Endothelial cell of umbilical vein (primary cell): ENCODE measurements around the gene TMEM119. TPM values are rescaled to one million over a fixed set of nuclear protein-coding genes. Genes with fewer than 3 reads are reported as not detected.

Source experiments
- BruUV-seq: library from RNA; stranded (reverse); fragments of 400-500 nt; replicated peaks from 2 replicates; lab custom pipeline; 2021; lab: Mats Ljungman, UMichigan
- CTCF ChIA-PET: fragments of 300-600, 350-600 bp; sonication (Branson Sonifier 250); formaldehyde crosslinking; loops from one replicate; lab custom pipeline; 2021; ENCODE audit warnings: antibody characterized with exemption, inconsistent platforms; lab: Charles Lee
- POLR2A ChIA-PET: fragments of 300-600, 350-600 bp; sonication (Branson Sonifier 250); formaldehyde crosslinking; loops from one replicate; lab custom pipeline; 2021; ENCODE audit warnings: antibody characterized with exemption, inconsistent platforms; lab: Charles Lee
- DNase-seq: peaks from one replicate; pipeline ENCODE4 v3.0.0-alpha.2; 2011; ENCODE audit warnings: low read depth, low spot score
- FAIRE-seq: peaks from 2 replicates; lab custom pipeline; 2011; peaks lifted over from hg19 to GRCh38; lab: Jason Lieb, UNC
- H2AFZ ChIP-seq: 2 replicates; pipeline ENCODE4 v1.6.0; 2012; ENCODE audit warnings: low read depth, low read length, control low read depth, inconsistent platforms
- H3K27ac ChIP-seq: 2 replicates; pipeline ENCODE4 v1.5.1; 2011; ENCODE audit warnings: low read depth, mild to moderate bottlenecking, control low read depth, low read length, moderate library complexity; ENCODE audit not compliant: insufficient read depth
- H3K27me3 ChIP-seq, 2 experiments: 2 replicates each; pipeline versions ENCODE4 v1.6.0 to v1.6.1; 2011; ENCODE audit warnings: low read length in 2 of 2, mixed read lengths in 1 of 2; ENCODE audit not compliant: control insufficient read depth in 2 of 2, insufficient read depth in 2 of 2
- H3K36me3 ChIP-seq, 2 experiments: 2 replicates in 1 of 2; 3 replicates in 1 of 2; pipeline ENCODE4 v1.5.1; 2011; ENCODE audit warnings: low read length in 2 of 2, mild to moderate bottlenecking in 1 of 2, moderate library complexity in 1 of 2; ENCODE audit not compliant: control insufficient read depth in 2 of 2, insufficient read depth in 2 of 2; ENCODE audit errors: extremely low read depth in 1 of 2
- H3K4me1 ChIP-seq: 3 replicates; pipeline ENCODE4 v1.5.1; 2011; ENCODE audit warnings: mild to moderate bottlenecking, low read length; ENCODE audit not compliant: control insufficient read depth, insufficient read depth; ENCODE audit errors: extremely low read depth
- H3K4me2 ChIP-seq: 2 replicates; pipeline ENCODE4 v1.6.1; 2011; ENCODE audit warnings: low read length, control low read depth, mixed read lengths; ENCODE audit not compliant: insufficient read depth
- H3K4me3 ChIP-seq, 3 experiments: fragments of 200-600 bp in 1 of 3; sonication (generic), shearing (Covaris generic) in 1 of 3; replicated peaks in 1 of 3; 2 replicates each; pipeline ENCODE4 v1.5.1; 2011 to 2016; ENCODE audit warnings: control low read depth in 3 of 3, low read length in 3 of 3, mild to moderate bottlenecking in 2 of 3, inconsistent platforms in 1 of 3, low read depth in 1 of 3, moderate library complexity in 1 of 3; ENCODE audit not compliant: insufficient read depth in 1 of 3
- H3K79me2 ChIP-seq: 2 replicates; pipeline ENCODE4 v1.6.0; 2012; ENCODE audit warnings: low read length, inconsistent platforms; ENCODE audit not compliant: control insufficient read depth, insufficient read depth
- H3K9ac ChIP-seq: replicated peaks from 2 replicates; pipeline ENCODE3; 2011; ENCODE audit warnings: low read length, control low read depth; ENCODE audit not compliant: insufficient read depth; ENCODE audit errors: extremely low read depth
- H3K9me1 ChIP-seq: replicated peaks from 3 replicates; pipeline ENCODE4 v1.6.0; 2011; ENCODE audit warnings: mild to moderate bottlenecking, low read length; ENCODE audit not compliant: control insufficient read depth, insufficient read depth; ENCODE audit errors: extremely low read depth
- H3K9me3 ChIP-seq: replicated peaks from 2 replicates; pipeline ENCODE4 v1.5.1; 2012; ENCODE audit warnings: low read length, inconsistent platforms; ENCODE audit not compliant: control insufficient read depth, insufficient read depth
- H4K20me1 ChIP-seq: replicated peaks from 2 replicates; pipeline ENCODE3; 2011; ENCODE audit warnings: mild to moderate bottlenecking, low read length; ENCODE audit not compliant: control insufficient read depth, insufficient read depth; ENCODE audit errors: extremely low read depth
- EZH2 ChIP-seq: IDR thresholded peaks from 2 replicates; pipeline ENCODE4 v1.6.1; 2012; ENCODE audit warnings: borderline replicate concordance, low read depth, mild to moderate bottlenecking, moderate library complexity, low read length, inconsistent platforms; ENCODE audit not compliant: severe bottlenecking
- FOS ChIP-seq: IDR thresholded peaks from 2 replicates; pipeline ENCODE4 v1.6.1; 2011; ENCODE audit warnings: mild to moderate bottlenecking, low read length, moderate library complexity, borderline replicate concordance; ENCODE audit not compliant: insufficient read depth
- GATA2 ChIP-seq: IDR thresholded peaks from 2 replicates; pipeline ENCODE4 v1.7.0; 2011; ENCODE audit warnings: low read depth, mild to moderate bottlenecking, moderate library complexity, mixed read lengths, low read length; ENCODE audit not compliant: insufficient read length, insufficient read depth
- JUN ChIP-seq: IDR thresholded peaks from 2 replicates; pipeline ENCODE4 v1.6.1; 2011; ENCODE audit warnings: borderline replicate concordance, low read depth; ENCODE audit not compliant: insufficient read length, insufficient read depth
- MAX ChIP-seq: IDR thresholded peaks from 2 replicates; pipeline ENCODE4 v1.6.1; 2011; ENCODE audit not compliant: insufficient read depth, insufficient read length
- MYC ChIP-seq: IDR thresholded peaks from one replicate; pipeline ENCODE4 v1.6.1; 2011; ENCODE audit warnings: mild to moderate bottlenecking, low read depth, low read length
- POLR2A ChIP-seq: IDR thresholded peaks from 2 replicates; pipeline ENCODE4 v1.6.1; 2012; ENCODE audit warnings: low read depth, mild to moderate bottlenecking, control low read depth, low read length
- POLR2AphosphoS5 ChIP-seq: IDR thresholded peaks from 2 replicates; pipeline ENCODE4 v1.6.1; 2012; ENCODE audit warnings: low read depth, mild to moderate bottlenecking, control low read depth, low read length, moderate library complexity; ENCODE audit not compliant: insufficient read depth
- dilution Hi-C: fragments of 300-500 bp; cut with MboI; formaldehyde crosslinking; loops from one replicate; pipeline ENCODE4 v1.15.0; 2019; ENCODE audit warnings: low sequenced_read_pairs; ENCODE audit not compliant: extremely low pct_ligation_motif_present
- intact Hi-C: fragments of 100-400 bp; cut with micrococcal nuclease; formaldehyde crosslinking; loops from one replicate; pipeline ENCODE4 v1.10.0; 2022
- polyA plus RNA-seq, 4 experiments: library from polyadenylated mRNA; depleted of rRNA in 3 of 4; stranded (reverse) in 3 of 4; unstranded in 1 of 4; fragments of >200 nt; gene quantifications; 2 replicates each; pipeline versions ENCODE4 v1.2.1 to v1.2.3, GENCODE V29; 2011 to 2012; ENCODE audit warnings: missing spikeins in 1 of 4
- total RNA-seq: library from RNA; stranded (reverse); gene quantifications from 2 replicates; pipeline ENCODE4 v1.2.3, GENCODE V29; 2021
- TF ChIP-seq, protein P1 (sequence below), 2 donors: IDR thresholded peaks; 1 replicate in 1 of 2; 2 replicates in 1 of 2; pipeline ENCODE4 v1.5.1; 2011; ENCODE audit warnings: low read length in 2 of 2, mild to moderate bottlenecking in 2 of 2, moderate library complexity in 2 of 2, control low read depth in 1 of 2, inconsistent platforms in 1 of 2, low read depth in 1 of 2; ENCODE audit not compliant: insufficient read depth in 1 of 2; ENCODE audit errors: extremely low read depth in 1 of 2

Gene TMEM119
- total and polyA plus RNA-seq, 2 donors (not counting 3 experiments of a cell fraction or from before 2014, with no cell fraction given) = not detected

- FAIRE-seq (no peak), DNase-seq (no peak)
- TF ChIP-seq POLR2A = peak; percentile 23
- TF ChIP-seq FOS = no peak
- H3K9ac ChIP-seq = no peak overlapping the region
- H3K4me1 ChIP-seq = peaks cover 12% of the 10 kb centered on the region
- no peak overlapping the region for H2AFZ ChIP-seq
- H3K36me3 ChIP-seq = no peaks in the 10 kb centered on the region
- no peak overlapping the region for H3K4me3 ChIP-seq
- CTCF ChIA-PET = interaction anchor here (0.8 to 7.3 kb wide), 5 partner anchors 16 to 315 kb away, joined by 3 to 37 read pairs (median 4); no protein-coding TSS in a partner anchor
- H3K79me2 ChIP-seq = no peaks in the 10 kb centered on the region
- no peaks in the 10 kb centered on the region for H3K9me1 ChIP-seq
- no peaks in the 10 kb centered on the region for H4K20me1 ChIP-seq
- H3K27ac ChIP-seq = no peak overlapping the region
- dilution Hi-C loops (no loop called here), intact Hi-C loops (no loop called here)
- no peaks in the 10 kb centered on the region for H3K9me3 ChIP-seq
- H3K4me2 ChIP-seq = no peak overlapping the region
- H3K27me3 ChIP-seq = no peaks in the 10 kb centered on the region
- BruUV-seq = no TSS peak
- POLR2A ChIA-PET = no interaction called here
Measured at GRCh38 chr12:108635997-108636808, 38.3 kb upstream of the TMEM119 start.

- intact Hi-C loops (no loop called here), dilution Hi-C loops (no loop called here)
- no peaks in the 10 kb centered on the region for H4K20me1 ChIP-seq
- H3K9me3 ChIP-seq = no peaks in the 10 kb centered on the region
- no peak overlapping the region for H3K27ac ChIP-seq
- H3K4me2 ChIP-seq = no peak overlapping the region
- H2AFZ ChIP-seq = no peak overlapping the region
- H3K9ac ChIP-seq = no peak overlapping the region
- ChIA-PET POLR2A (no interaction called here), CTCF (interaction anchor here (0.8 to 7.3 kb wide), 5 partner anchors 15 to 168 kb away, joined by 3 to 37 read pairs (median 4); no protein-coding TSS in a partner anchor)
- no peak overlapping the region for H3K4me3 ChIP-seq
- H3K36me3 ChIP-seq = no peaks in the 10 kb centered on the region
- DNase-seq = no peak
- no peak for FAIRE-seq
- TF ChIP-seq FOS (no peak), POLR2AphosphoS5 (no peak), MYC (no peak), JUN (no peak), GATA2 (no peak), MAX (no peak), EZH2 (no peak), POLR2A (no peak)
- TF ChIP-seq, protein P1, sequence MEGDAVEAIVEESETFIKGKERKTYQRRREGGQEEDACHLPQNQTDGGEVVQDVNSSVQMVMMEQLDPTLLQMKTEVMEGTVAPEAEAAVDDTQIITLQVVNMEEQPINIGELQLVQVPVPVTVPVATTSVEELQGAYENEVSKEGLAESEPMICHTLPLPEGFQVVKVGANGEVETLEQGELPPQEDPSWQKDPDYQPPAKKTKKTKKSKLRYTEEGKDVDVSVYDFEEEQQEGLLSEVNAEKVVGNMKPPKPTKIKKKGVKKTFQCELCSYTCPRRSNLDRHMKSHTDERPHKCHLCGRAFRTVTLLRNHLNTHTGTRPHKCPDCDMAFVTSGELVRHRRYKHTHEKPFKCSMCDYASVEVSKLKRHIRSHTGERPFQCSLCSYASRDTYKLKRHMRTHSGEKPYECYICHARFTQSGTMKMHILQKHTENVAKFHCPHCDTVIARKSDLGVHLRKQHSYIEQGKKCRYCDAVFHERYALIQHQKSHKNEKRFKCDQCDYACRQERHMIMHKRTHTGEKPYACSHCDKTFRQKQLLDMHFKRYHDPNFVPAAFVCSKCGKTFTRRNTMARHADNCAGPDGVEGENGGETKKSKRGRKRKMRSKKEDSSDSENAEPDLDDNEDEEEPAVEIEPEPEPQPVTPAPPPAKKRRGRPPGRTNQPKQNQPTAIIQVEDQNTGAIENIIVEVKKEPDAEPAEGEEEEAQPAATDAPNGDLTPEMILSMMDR (IDR thresholded peaks at IDR 0.05; ENCODE audit: extremely low read depth in 1 of 2, insufficient read depth in 1 of 2, low read depth in 1 of 2, low read length in 2 of 2) = no peak
- no peaks in the 10 kb centered on the region for H3K27me3 ChIP-seq
- no TSS peak for BruUV-seq
- H3K79me2 ChIP-seq = no peaks in the 10 kb centered on the region
- peaks cover 14% of the 10 kb centered on the region for H3K4me1 ChIP-seq
- H3K9me1 ChIP-seq = no peaks in the 10 kb centered on the region
Measured at GRCh38 chr12:108635201-108635996, 37.5 kb upstream of the TMEM119 start.
